ENCODE measurements around the gene PDLIM4.
A peak's percentile ranks its signal among the peaks of the same experiment; 100 is the strongest.

The PDLIM4 gene

GRCh38 chr5:132293066-132293991 is 35.8 kb downstream of the PDLIM4 start:
- peak; percentile 42 for DNase-seq

DNA sequence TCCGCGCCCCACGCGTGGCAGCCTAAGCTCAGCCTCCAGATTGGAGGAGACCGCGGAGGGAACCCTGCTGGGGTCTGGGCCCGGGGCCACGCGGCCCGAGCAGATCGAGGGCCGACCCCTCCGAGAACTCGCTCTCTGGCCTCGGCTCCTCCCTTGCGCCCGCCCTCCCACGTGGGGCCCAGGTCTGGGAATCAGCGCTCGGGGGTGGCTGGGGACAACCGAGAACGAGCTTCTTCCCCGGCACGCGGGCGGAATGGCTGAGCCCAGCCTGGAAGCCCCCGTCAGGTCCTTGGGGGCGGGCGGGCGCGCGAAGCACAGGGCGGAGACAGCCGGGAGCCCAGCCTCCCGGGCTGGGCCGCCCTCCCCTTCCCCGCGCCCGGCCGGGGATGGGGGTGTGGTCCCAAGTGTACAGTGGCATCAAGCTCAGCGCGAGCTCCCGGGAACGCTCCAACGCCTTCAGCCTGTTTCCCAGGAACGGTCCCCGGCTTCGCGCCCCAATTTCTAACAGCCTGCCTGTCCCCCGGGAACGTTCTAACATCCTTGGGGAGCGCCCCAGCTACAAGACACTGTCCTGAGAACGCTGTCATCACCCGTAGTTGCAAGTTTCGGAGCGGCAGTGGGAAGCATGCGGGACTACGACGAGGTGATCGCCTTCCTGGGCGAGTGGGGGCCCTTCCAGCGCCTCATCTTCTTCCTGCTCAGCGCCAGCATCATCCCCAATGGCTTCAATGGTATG is 36.7 kb downstream of the PDLIM4 start, which contains the start of gene SLC22A4:
TSS of gene SLC22A4 (plus strand) at position 403 of the 736 bp plus-strand sequence. CDS start at position 626, 223 bp downstream.
- peak; percentile 55 for DNase-seq

- peak; percentile 63 for DNase-seq
Measured at GRCh38 chr5:132294728-132295504, 37.4 kb downstream of the PDLIM4 start.

DNA sequence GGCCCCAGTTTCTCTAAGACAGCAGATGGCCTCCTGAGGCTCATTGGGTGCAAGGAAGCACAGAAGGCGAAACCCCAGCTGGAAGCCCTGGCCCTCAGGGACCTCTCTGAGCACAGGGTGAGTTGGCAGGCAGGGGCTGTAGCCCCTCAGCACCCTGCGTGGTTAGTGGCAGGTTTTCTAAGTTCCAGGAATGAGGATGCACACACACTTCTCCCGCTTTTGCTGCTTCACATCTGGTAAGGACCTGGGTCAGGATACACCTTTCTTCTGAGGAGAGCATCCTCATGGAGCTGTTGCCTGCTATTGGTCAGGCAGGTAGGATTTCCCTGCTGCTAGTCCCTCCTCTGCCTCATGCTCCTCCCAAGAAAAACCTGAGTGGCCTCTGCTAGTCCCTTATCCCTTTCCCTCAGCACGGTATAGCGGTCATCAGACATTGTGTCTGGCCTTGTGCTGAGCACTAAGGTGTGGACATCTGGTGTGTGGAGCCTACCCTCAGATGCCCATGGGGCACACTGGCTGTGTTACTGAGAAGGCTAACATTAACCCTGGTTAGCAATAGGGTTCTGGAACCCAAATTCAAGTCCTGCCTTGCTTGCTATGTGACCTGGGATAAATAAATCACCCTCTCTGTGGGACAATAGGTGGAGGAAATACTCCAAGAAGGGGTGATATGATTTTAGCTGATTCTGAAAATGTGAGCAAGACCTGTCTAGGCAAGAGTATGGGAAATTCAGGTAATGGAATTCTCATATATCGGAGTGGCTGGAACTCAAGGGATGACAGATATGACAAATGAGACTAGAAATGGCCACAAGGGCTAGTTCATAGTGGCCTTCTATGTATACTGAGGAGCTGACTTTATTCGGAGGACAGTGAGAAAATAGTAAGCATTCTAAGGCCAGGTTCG is 38.3 kb downstream of the PDLIM4 start:
- DNase-seq = no peak

DNA sequence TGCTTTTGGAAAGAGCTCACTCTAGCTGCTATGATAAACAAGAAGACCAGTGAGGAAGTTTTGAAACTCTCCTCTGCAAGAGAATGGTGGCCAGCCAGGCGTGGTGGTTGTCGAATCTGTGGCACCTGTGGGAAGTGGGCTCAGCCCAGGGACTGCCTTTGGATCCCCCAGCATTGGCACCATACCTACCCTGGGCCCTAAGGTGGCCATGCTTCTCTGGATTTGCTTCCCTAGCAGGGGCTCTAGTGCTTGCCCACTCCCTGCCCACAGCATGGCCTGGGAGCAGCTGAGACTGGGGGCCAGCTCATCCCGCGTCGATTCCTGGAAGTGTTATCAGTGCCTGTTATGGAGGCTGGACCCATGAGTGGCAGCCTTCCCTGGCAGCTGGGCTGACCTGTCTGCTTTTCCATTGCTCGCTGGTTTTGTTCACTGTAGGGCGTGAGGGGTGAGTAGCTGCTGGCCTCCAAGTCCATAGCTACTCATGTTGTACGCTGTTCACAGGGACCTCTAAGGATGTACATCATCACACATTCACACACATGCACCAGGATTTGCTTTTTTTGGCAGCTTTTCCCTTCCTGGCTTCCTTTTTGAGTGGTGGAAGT is 39.0 kb downstream of the PDLIM4 start:
- no peak for DNase-seq

GRCh38 chr5:132297211-132297940 is 39.9 kb downstream of the PDLIM4 start:
- DNase-seq = no peak

GRCh38 chr5:132298298-132299212 is 41.1 kb downstream of the PDLIM4 start:
- no peak for DNase-seq

DNA sequence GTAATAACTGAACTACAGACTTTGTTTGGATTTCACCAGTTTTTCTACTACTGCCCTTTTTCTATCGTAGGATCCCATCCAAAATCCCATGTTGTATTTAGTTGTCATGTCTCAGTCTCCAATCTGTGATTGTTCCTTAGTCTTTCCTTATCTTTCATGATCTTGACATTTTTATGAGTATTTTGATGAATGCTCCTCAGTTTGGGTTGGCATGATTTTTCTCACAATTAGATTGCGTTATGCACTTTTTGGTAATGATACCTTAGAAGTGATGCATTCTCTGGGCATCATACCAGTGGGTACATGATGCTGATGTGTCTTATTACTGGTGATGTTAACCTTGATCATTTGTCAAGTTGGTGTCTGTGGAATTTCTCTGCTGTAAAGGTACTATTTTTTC is 42.4 kb downstream of the PDLIM4 start:
- DNase-seq = no peak

GRCh38 chr5:132300577-132301343 is 43.3 kb downstream of the PDLIM4 start:
- no peak for DNase-seq

GRCh38 chr5:132301344-132302271 is 44.1 kb downstream of the PDLIM4 start:
- no peak for DNase-seq

DNA sequence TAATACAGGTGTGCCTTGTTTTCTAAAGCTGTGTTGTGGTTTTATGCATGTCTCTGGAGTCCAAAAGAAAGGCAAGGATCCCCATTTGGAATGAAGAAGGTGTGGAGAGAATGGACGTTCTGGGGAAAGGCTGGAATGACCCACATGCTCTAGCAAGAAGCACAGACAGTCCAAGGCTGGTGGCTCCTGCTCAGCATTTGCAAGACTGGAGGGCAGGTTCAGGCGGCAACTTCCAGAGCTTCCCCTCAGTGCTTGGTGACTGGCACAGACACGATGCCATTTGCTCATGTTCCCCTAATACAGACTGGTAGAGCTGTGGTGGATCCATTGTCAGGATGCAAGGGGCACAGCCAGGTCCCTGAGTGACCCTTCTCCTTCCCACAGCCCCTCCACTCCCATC is 44.9 kb downstream of the PDLIM4 start:
- DNase-seq = no peak

GRCh38 chr5:132303589-132303988 is 46.1 kb downstream of the PDLIM4 start:
- DNase-seq = no peak

DNA sequence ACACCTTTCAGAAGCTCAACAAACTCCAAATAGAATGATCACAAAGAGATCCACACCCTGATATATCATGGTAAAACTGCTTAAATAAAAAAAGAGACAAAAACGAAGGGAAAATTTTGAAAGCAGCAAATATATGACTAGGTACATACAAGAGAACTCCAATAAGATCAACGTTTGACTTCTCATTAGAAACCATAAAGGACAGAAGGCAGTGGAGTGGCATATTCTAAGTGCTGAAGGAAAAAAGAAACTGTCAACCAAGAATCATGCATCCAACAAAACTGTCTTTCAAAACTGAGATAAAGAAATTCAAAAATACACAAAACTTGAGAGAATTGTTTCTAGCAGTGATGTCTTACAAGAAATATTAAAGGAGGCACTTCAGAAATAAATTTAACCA is 47.9 kb downstream of the PDLIM4 start:
- DNase-seq = no peak

GRCh38 chr5:132308701-132309100 is 51.2 kb downstream of the PDLIM4 start:
- no peak for DNase-seq

- DNase-seq = no peak
Measured at GRCh38 chr5:132309679-132310078, 52.2 kb downstream of the PDLIM4 start.

- DNase-seq = no peak
Measured at GRCh38 chr5:132310141-132310834, 52.8 kb downstream of the PDLIM4 start.

DNA sequence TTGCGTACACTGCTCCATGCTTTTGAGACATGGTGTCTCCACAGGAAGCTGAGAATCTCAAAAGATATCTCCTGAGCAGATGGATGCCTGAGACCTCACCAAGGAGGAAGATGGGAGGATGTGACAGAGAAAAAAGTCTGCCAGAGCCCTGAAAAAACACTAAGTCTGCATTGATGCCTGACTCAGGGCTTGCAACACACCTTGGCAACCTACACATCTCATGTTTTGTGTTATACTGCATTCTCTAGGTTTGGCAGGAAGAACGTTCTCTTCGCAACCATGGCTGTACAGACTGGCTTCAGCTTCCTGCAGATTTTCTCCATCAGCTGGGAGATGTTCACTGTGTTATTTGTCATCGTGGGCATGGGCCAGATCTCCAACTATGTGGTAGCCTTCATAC is 55.9 kb downstream of the PDLIM4 start:
- DNase-seq = no peak

Data from activated gamma-delta T cell treated with Interleukin-2 at 50 U/mL for 16 hours (primary cell).